SK-N-SH (cell line): ENCODE measurements around the gene ZNF576. TPM values are rescaled to one million over a fixed set of nuclear protein-coding genes. Genes with fewer than 3 reads are reported as not detected.

Experiments used
- CTCF ChIA-PET: fragments of 300-600, 350-600 bp; formaldehyde crosslinking; extraction: SDS; loops from one replicate; lab custom pipeline; 2021; lab: Yijun Ruan, JAX
- POLR2A ChIA-PET: fragments of 350-600 bp; sonication (Branson Sonifier 250); formaldehyde crosslinking; extraction: SDS; loops from one replicate; lab custom pipeline; 2020; ENCODE audit warnings: antibody characterized with exemption, inconsistent platforms; lab: Yijun Ruan, JAX
- DNase-seq: peaks from one replicate; pipeline ENCODE4 v3.0.0; 2012
- H2AFZ ChIP-seq: fragments of 200-600 bp; sonication (generic); 2 replicates; pipeline ENCODE4 v1.8.1; 2016; ENCODE audit warnings: antibody characterized with exemption, mild to moderate bottlenecking, low read depth
- H3F3A ChIP-seq: fragments of 200-600 bp; sonication (generic); replicated peaks from 2 replicates; pipeline ENCODE3; 2016; ENCODE audit warnings: antibody characterized with exemption, mild to moderate bottlenecking; ENCODE audit not compliant: insufficient read depth
- H3K27ac ChIP-seq, 2 experiments: fragments of 200-500 bp in 1 of 2; fragments of 200-600 bp in 1 of 2; sonication (Bioruptor generic) in 1 of 2; sonication (generic), shearing (Covaris generic) in 1 of 2; 2 replicates each; pipeline versions ENCODE4 v1.5.1 to v1.6.1; 2014 to 2016; ENCODE audit warnings: low read depth in 2 of 2, inconsistent platforms in 1 of 2, low read length in 1 of 2, mild to moderate bottlenecking in 1 of 2, mixed read lengths in 1 of 2
- H3K27me3 ChIP-seq: fragments of 200-600 bp; sonication (generic), shearing (Covaris generic); 2 replicates; pipeline ENCODE4 v1.6.1; 2016; ENCODE audit warnings: mixed run types; ENCODE audit not compliant: insufficient read depth
- H3K36me3 ChIP-seq, 2 experiments: fragments of 200-500 bp in 1 of 2; fragments of 200-600 bp in 1 of 2; sonication (Bioruptor generic) in 1 of 2; sonication (generic) in 1 of 2; replicated peaks in 1 of 2; 2 replicates each; pipeline versions ENCODE3 to v1.5.1; 2014 to 2016; ENCODE audit warnings: low read length in 1 of 2, mild to moderate bottlenecking in 1 of 2; ENCODE audit not compliant: insufficient read depth in 2 of 2, control insufficient read depth in 1 of 2
- H3K4me1 ChIP-seq, 2 experiments: fragments of 200-500 bp in 1 of 2; fragments of 200-600 bp in 1 of 2; sonication (Bioruptor generic) in 1 of 2; sonication (generic), shearing (Covaris generic) in 1 of 2; 2 replicates each; pipeline versions ENCODE4 v1.5.1 to v1.6.1; 2014 to 2016; ENCODE audit warnings: low read depth in 1 of 2, low read length in 1 of 2, mixed run types in 1 of 2; ENCODE audit not compliant: insufficient read depth in 2 of 2, control insufficient read depth in 1 of 2
- H3K4me2 ChIP-seq: fragments of 200-600 bp; sonication (generic), shearing (Covaris generic); 2 replicates; pipeline ENCODE4 v1.6.1; 2017; ENCODE audit warnings: mixed run types
- H3K4me3 ChIP-seq, 2 experiments: fragments of 200-500 bp in 1 of 2; fragments of 200-600 bp in 1 of 2; sonication (Bioruptor generic) in 1 of 2; sonication (generic), shearing (Covaris generic) in 1 of 2; 2 replicates each; pipeline versions ENCODE4 v1.5.1 to v1.8.1; 2014 to 2016; ENCODE audit warnings: low read depth in 2 of 2, inconsistent platforms in 1 of 2, low read length in 1 of 2, mild to moderate bottlenecking in 1 of 2, mixed read lengths in 1 of 2, moderate library complexity in 1 of 2
- H3K79me2 ChIP-seq: fragments of 200-600 bp; sonication (generic); 2 replicates; pipeline ENCODE4 v1.8.1; 2017; ENCODE audit warnings: mild to moderate bottlenecking; ENCODE audit not compliant: insufficient read depth
- H3K9ac ChIP-seq: fragments of 200-600 bp; sonication (generic); 2 replicates; pipeline ENCODE4 v1.6.1; 2017; ENCODE audit warnings: mixed run types
- H3K9me2 ChIP-seq: fragments of 200-600 bp; sonication (generic); 2 replicates; pipeline ENCODE4 v1.6.1; 2017; ENCODE audit warnings: mixed run types
- H3K9me3 ChIP-seq: fragments of 200-600 bp; sonication (generic); 2 replicates; pipeline ENCODE4 v1.6.1; 2017; ENCODE audit warnings: mixed run types, mild to moderate bottlenecking, moderate library complexity
- H4K20me1 ChIP-seq: fragments of 200-600 bp; sonication (generic); 2 replicates; pipeline ENCODE4 v1.6.1; 2017; ENCODE audit warnings: mild to moderate bottlenecking, mixed run types; ENCODE audit not compliant: insufficient read depth
- EZH2phosphoT487 ChIP-seq: fragments of 200-600 bp; sonication (generic); IDR thresholded peaks from 2 replicates; pipeline ENCODE4 v1.6.1; 2017; ENCODE audit warnings: low read depth, mixed run types, mild to moderate bottlenecking, antibody characterized with exemption, moderate library complexity, borderline replicate concordance
- GABPA ChIP-seq: IDR thresholded peaks from 2 replicates; pipeline ENCODE4 v1.4.0; 2012; ENCODE audit warnings: low read depth, mild to moderate bottlenecking
- MAX ChIP-seq: IDR thresholded peaks from 2 replicates; pipeline ENCODE4 v1.4.0; 2012; ENCODE audit warnings: low read depth
- MEF2A ChIP-seq: IDR thresholded peaks from 2 replicates; pipeline ENCODE4 v1.4.0; 2012; ENCODE audit warnings: low read depth, borderline replicate concordance
- NFIC ChIP-seq: IDR thresholded peaks from 2 replicates; pipeline ENCODE4 v1.4.0; 2012; ENCODE audit warnings: borderline replicate concordance
- PBX3 ChIP-seq: IDR thresholded peaks from 2 replicates; pipeline ENCODE4; 2012
- POLR2AphosphoS5 ChIP-seq: IDR thresholded peaks from 2 replicates; pipeline ENCODE4 v1.6.1; 2012; ENCODE audit warnings: low read depth, low read length
- RAD21 ChIP-seq: IDR thresholded peaks from 2 replicates; pipeline ENCODE4 v1.6.1; 2012; ENCODE audit warnings: mild to moderate bottlenecking, low read length
- SIN3A ChIP-seq: IDR thresholded peaks from 2 replicates; pipeline ENCODE4 v1.6.1; 2012; ENCODE audit warnings: low read depth, mild to moderate bottlenecking, low read length, moderate library complexity, borderline replicate concordance
- SMC3 ChIP-seq: IDR thresholded peaks from 2 replicates; pipeline ENCODE4 v1.6.1; 2012; ENCODE audit warnings: low read depth, low read length, improper control_type of control experiment
- TEAD4 ChIP-seq: IDR thresholded peaks from 2 replicates; pipeline ENCODE4 v1.4.0; 2012; ENCODE audit warnings: mild to moderate bottlenecking, borderline replicate concordance; ENCODE audit not compliant: insufficient read depth
- USF2 ChIP-seq: fragments of 150-350 bp; IDR thresholded peaks from 2 replicates; pipeline ENCODE4 v1.6.1; 2017; ENCODE audit warnings: antibody characterized with exemption, low read length, low read depth, borderline replicate concordance
- YY1 ChIP-seq: IDR thresholded peaks from 2 replicates; pipeline ENCODE4 v1.4.0; 2012; ENCODE audit warnings: low read depth, mild to moderate bottlenecking
- WGBS: methylation state at CpG from one replicate; pipeline ENCODE4 v1.1.6; 2017; ENCODE audit warnings: low lambda C conversion rate; 5-methylcytosine and 5-hydroxymethylcytosine counted together
- polyA plus RNA-seq, 3 experiments: library from polyadenylated mRNA; depleted of rRNA; stranded (reverse); fragments of >200 nt; gene quantifications; 2 replicates each; pipeline ENCODE4 v1.2.3, GENCODE V29; 2012
- TF ChIP-seq, protein P1 (sequence below): IDR thresholded peaks from 2 replicates; pipeline ENCODE4 v1.4.0; 2012; ENCODE audit warnings: low read depth, borderline replicate concordance
- TF ChIP-seq, protein P2 (sequence below): IDR thresholded peaks from 2 replicates; pipeline ENCODE4 v1.6.1; 2012; ENCODE audit warnings: mild to moderate bottlenecking, low read depth, low read length, moderate library complexity

ZNF576 gene
- polyA plus RNA-seq, 1 of the 3 experiments (the other 2 are of a cell fraction) = 12.8 TPM

DNA sequence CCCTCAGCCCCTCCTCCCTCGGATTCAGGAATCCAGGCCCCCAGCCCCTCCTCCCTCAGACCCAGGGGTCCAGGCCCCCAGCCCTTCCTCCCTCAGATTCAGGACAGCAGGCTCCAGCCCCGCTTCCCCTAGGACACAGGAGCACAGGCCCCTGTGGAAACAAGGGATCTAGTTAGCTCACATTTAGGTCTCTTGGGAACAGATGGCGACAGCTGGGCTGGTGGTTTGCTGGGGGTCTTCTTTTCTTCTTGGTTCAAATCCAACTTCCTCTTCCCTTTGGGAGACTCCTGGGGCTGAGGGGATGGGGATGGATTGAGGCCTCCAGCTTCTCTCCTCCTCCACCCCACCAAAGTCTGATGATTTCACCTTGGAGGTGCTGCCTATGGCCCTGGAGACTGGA is 43.8 kb upstream of the ZNF576 start (continued):
- TF ChIP-seq POLR2AphosphoS5 = no peak
- no peak for TF ChIP-seq GABPA
- TF ChIP-seq SMC3 = no peak
- no peak for TF ChIP-seq NFIC

DNA sequence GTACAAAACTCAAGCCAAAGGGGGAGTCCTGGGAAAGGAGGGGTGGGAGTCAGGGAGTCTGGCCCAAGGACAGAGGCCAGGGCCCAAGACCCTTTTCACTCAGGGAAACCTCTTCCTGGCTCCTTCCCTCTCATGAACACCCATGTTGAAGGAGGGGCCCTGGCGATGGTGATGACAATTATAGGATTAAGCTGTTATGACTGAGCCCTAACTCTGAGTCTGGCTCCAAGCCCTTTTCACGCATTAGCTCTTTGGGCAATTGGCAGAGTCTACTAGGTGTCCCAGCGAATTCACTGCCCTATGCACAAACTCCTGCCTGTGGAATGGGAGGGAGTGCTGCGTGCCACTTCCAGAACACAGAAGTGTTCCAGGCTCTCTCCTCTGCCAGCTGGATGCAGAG is 42.7 kb upstream of the ZNF576 start:
- no peaks in the 10 kb centered on the region for H3K4me1 ChIP-seq
- ChIA-PET POLR2A (no interaction called here), CTCF (interaction anchor here (1.6 to 8.5 kb wide), 9 partner anchors 10 to 107 kb away, joined by 5 to 104 read pairs (median 11); partner anchors contain the start of genes IRGQ, PINLYP, XRCC1 and ZNF575)
- 90% methylated on average over 4 of the region's 4 CpGs for WGBS
- no peak overlapping the region for H3K9ac ChIP-seq
- H3K27ac ChIP-seq = no peak overlapping the region; a peak in 1 of 4 replicates
- H3K9me2 ChIP-seq = no peaks in the 10 kb centered on the region
- no peaks in the 10 kb centered on the region for H4K20me1 ChIP-seq
- no peaks in the 10 kb centered on the region; the same call in 1 of the 2 replicates for H3K79me2 ChIP-seq
- peaks cover 24% of the 10 kb centered on the region for H3F3A ChIP-seq
- no peaks in the 10 kb centered on the region for H3K27me3 ChIP-seq
- H3K4me3 ChIP-seq = no peak overlapping the region
- TF ChIP-seq MAX (no peak), TEAD4 (no peak), USF2 (no peak), SIN3A (no peak), RAD21 (no peak), MEF2A (no peak), YY1 (no peak), PBX3 (no peak), EZH2phosphoT487 (no peak)
- TF ChIP-seq, protein P1, sequence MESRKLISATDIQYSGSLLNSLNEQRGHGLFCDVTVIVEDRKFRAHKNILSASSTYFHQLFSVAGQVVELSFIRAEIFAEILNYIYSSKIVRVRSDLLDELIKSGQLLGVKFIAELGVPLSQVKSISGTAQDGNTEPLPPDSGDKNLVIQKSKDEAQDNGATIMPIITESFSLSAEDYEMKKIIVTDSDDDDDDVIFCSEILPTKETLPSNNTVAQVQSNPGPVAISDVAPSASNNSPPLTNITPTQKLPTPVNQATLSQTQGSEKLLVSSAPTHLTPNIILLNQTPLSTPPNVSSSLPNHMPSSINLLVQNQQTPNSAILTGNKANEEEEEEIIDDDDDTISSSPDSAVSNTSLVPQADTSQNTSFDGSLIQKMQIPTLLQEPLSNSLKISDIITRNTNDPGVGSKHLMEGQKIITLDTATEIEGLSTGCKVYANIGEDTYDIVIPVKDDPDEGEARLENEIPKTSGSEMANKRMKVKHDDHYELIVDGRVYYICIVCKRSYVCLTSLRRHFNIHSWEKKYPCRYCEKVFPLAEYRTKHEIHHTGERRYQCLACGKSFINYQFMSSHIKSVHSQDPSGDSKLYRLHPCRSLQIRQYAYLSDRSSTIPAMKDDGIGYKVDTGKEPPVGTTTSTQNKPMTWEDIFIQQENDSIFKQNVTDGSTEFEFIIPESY = no peak
- TF ChIP-seq, protein P2, sequence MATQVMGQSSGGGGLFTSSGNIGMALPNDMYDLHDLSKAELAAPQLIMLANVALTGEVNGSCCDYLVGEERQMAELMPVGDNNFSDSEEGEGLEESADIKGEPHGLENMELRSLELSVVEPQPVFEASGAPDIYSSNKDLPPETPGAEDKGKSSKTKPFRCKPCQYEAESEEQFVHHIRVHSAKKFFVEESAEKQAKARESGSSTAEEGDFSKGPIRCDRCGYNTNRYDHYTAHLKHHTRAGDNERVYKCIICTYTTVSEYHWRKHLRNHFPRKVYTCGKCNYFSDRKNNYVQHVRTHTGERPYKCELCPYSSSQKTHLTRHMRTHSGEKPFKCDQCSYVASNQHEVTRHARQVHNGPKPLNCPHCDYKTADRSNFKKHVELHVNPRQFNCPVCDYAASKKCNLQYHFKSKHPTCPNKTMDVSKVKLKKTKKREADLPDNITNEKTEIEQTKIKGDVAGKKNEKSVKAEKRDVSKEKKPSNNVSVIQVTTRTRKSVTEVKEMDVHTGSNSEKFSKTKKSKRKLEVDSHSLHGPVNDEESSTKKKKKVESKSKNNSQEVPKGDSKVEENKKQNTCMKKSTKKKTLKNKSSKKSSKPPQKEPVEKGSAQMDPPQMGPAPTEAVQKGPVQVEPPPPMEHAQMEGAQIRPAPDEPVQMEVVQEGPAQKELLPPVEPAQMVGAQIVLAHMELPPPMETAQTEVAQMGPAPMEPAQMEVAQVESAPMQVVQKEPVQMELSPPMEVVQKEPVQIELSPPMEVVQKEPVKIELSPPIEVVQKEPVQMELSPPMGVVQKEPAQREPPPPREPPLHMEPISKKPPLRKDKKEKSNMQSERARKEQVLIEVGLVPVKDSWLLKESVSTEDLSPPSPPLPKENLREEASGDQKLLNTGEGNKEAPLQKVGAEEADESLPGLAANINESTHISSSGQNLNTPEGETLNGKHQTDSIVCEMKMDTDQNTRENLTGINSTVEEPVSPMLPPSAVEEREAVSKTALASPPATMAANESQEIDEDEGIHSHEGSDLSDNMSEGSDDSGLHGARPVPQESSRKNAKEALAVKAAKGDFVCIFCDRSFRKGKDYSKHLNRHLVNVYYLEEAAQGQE = no peak
- peaks cover 22 to 46% of the 10 kb centered on the region in 2 experiments for H3K36me3 ChIP-seq
- no peak overlapping the region for H3K4me2 ChIP-seq
- H3K9me3 ChIP-seq = no peaks in the 10 kb centered on the region
- DNase-seq = no peak
- no peak overlapping the region for H2AFZ ChIP-seq
